Neuron (in vitro differentiated cells): Measurements from ENCODE around the gene RRP9.
"Not testable (repeated sequence)": the region's sequence is repeated elsewhere in the genome, so short reads cannot be mapped to it uniquely, and the experiment has no call there.

Experiments used
- H2AFZ ChIP-seq: one replicate; pipeline ENCODE4 v1.6.1; 2013; ENCODE audit warnings: low read depth, mild to moderate bottlenecking, inconsistent platforms, low read length, moderate library complexity
- H3K27me3 ChIP-seq: one replicate; pipeline ENCODE4 v1.6.1; 2013; ENCODE audit warnings: low read length; ENCODE audit not compliant: insufficient read depth
- H3K36me3 ChIP-seq: one replicate; pipeline ENCODE4 v1.6.1; 2013; ENCODE audit warnings: low read length; ENCODE audit not compliant: insufficient read depth
- H3K4me1 ChIP-seq: one replicate; pipeline ENCODE4 v1.6.1; 2013; ENCODE audit warnings: low read length; ENCODE audit not compliant: insufficient read depth
- H3K4me3 ChIP-seq: 2 replicates; pipeline ENCODE4 v1.5.1; 2013; ENCODE audit warnings: mild to moderate bottlenecking, low read length, moderate library complexity
- H3K9me3 ChIP-seq: one replicate; pipeline ENCODE4 v1.6.1; 2013; ENCODE audit warnings: low read length

Gene RRP9

GRCh38 chr3:51941798-51942602 lies at the start of gene RRP9, which contains the start of gene PARP3:
Gene RRP9, minus strand, starts transcription at chr3:51941904. Its CDS starts 37 bp downstream, at chr3:51941867.
Gene PARP3, plus strand, starts transcription at chr3:51942363. Its CDS starts 993 bp downstream, at chr3:51943356.
- Histone ChIP-seq H3K4me3 (peak within 1 kb of the TSS; percentile 80), H3K9me3 (no peaks in the 10 kb centered on the region), H3K4me1 (peaks cover 16% of the 10 kb centered on the region), H3K36me3 (peaks cover 14% of the 10 kb centered on the region), H2AFZ (peak within 1 kb of the TSS; percentile 55), H3K27me3 (no peaks in the 10 kb centered on the region)

GRCh38 chr3:51990501-51990971 lies 48.8 kb upstream of the RRP9 start:
- H3K9me3 ChIP-seq, H3K4me3 ChIP-seq, H2AFZ ChIP-seq, H3K27me3 ChIP-seq: not testable (repeated sequence)
- Histone ChIP-seq H3K4me1 (peaks cover 14% of the 10 kb centered on the region), H3K36me3 (peaks cover 32% of the 10 kb centered on the region)

- Histone ChIP-seq H2AFZ (no peak overlapping the region), H3K27me3 (no peaks in the 10 kb centered on the region), H3K9me3 (no peaks in the 10 kb centered on the region), H3K4me1 (peaks cover 5% of the 10 kb centered on the region), H3K36me3 (peaks cover 19% of the 10 kb centered on the region), H3K4me3 (no peak overlapping the region)
Measured at GRCh38 chr3:51988286-51989146, 46.8 kb upstream of the RRP9 start.

GRCh38 chr3:51987568-51987967 lies 45.9 kb upstream of the RRP9 start:
- H2AFZ ChIP-seq = no peak overlapping the region
- H3K9me3 ChIP-seq = no peaks in the 10 kb centered on the region
- no peaks in the 10 kb centered on the region for H3K27me3 ChIP-seq
- H3K36me3 ChIP-seq = peaks cover 12% of the 10 kb centered on the region
- H3K4me3 ChIP-seq = no peak overlapping the region
- peaks cover 7% of the 10 kb centered on the region for H3K4me1 ChIP-seq

- Histone ChIP-seq H3K36me3 (peaks cover under 1% of the 10 kb centered on the region), H3K4me3 (no peak overlapping the region), H3K27me3 (no peaks in the 10 kb centered on the region), H3K4me1 (peaks cover 10% of the 10 kb centered on the region), H3K9me3 (no peaks in the 10 kb centered on the region), H2AFZ (no peak overlapping the region)
Measured at GRCh38 chr3:51986010-51986947, 44.6 kb upstream of the RRP9 start.

- H3K36me3 ChIP-seq = peaks cover 5% of the 10 kb centered on the region
- no peaks in the 10 kb centered on the region for H3K9me3 ChIP-seq
- H3K4me3 ChIP-seq = no peak overlapping the region
- no peaks in the 10 kb centered on the region for H3K27me3 ChIP-seq
- peaks cover 10% of the 10 kb centered on the region for H3K4me1 ChIP-seq
- no peak overlapping the region for H2AFZ ChIP-seq
Measured at GRCh38 chr3:51985063-51985462, 43.4 kb upstream of the RRP9 start.

GRCh38 chr3:51984269-51984647 lies 42.6 kb upstream of the RRP9 start:
- Histone ChIP-seq H3K9me3 (no peaks in the 10 kb centered on the region), H3K4me1 (peaks cover 10% of the 10 kb centered on the region), H3K4me3 (no peak overlapping the region), H2AFZ (no peak overlapping the region), H3K36me3 (peaks cover 5% of the 10 kb centered on the region), H3K27me3 (no peaks in the 10 kb centered on the region)

GRCh38 chr3:51983578-51984268 lies 42.0 kb upstream of the RRP9 start:
- H3K36me3 ChIP-seq = peaks cover 5% of the 10 kb centered on the region

GRCh38 chr3:51982838-51983577 lies 41.3 kb upstream of the RRP9 start, which contains the start of gene ACY1:
Gene ACY1, plus strand, starts transcription at chr3:51983535. Its CDS starts 530 bp downstream, at chr3:51984065.
- Histone ChIP-seq H3K4me1 (peaks cover 10% of the 10 kb centered on the region), H3K27me3 (no peaks in the 10 kb centered on the region), H2AFZ (peak within 1 kb of the TSS; percentile 54), H3K4me3 (peak within 1 kb of the TSS; percentile 40), H3K9me3 (no peaks in the 10 kb centered on the region), H3K36me3 (peaks cover 5% of the 10 kb centered on the region)

More at GRCh38 chr3:51983578-51984268, 42.0 kb upstream of the RRP9 start:
- H3K4me3 ChIP-seq = peak overlapping the region; percentile 40
- H3K27me3 ChIP-seq = no peaks in the 10 kb centered on the region
- H3K9me3 ChIP-seq = no peaks in the 10 kb centered on the region
- H2AFZ ChIP-seq = peak overlapping the region; percentile 54
- peaks cover 10% of the 10 kb centered on the region for H3K4me1 ChIP-seq

- H3K9me3 ChIP-seq = no peaks in the 10 kb centered on the region
- peak overlapping the region; percentile 54 for H2AFZ ChIP-seq
- no peaks in the 10 kb centered on the region for H3K27me3 ChIP-seq
- peaks cover 10% of the 10 kb centered on the region for H3K4me1 ChIP-seq
- peak overlapping the region; percentile 40 for H3K4me3 ChIP-seq
- H3K36me3 ChIP-seq = peaks cover 5% of the 10 kb centered on the region
Measured at GRCh38 chr3:51982352-51982837, 40.7 kb upstream of the RRP9 start.

GRCh38 chr3:51980253-51980652 lies 38.5 kb upstream of the RRP9 start:
- H2AFZ ChIP-seq = no peak overlapping the region
- H3K4me1 ChIP-seq = peaks cover 16% of the 10 kb centered on the region
- H3K36me3 ChIP-seq = peaks cover 5% of the 10 kb centered on the region
- no peak overlapping the region for H3K4me3 ChIP-seq
- H3K27me3 ChIP-seq = no peaks in the 10 kb centered on the region
- H3K9me3 ChIP-seq = no peaks in the 10 kb centered on the region
